Umbilical cord (tissue), 2 donors: ENCODE results near the gene NPAS1. TPM values are rescaled to one million over a fixed set of nuclear protein-coding genes. Genes with fewer than 3 reads are reported as not detected.
A peak's percentile ranks its signal among the peaks of the same experiment; 100 is the strongest.
"Not testable (repeated sequence)": the region's sequence is repeated elsewhere in the genome, so short reads cannot be mapped to it uniquely, and the experiment has no call there.

ENCODE experiments used
- DNase-seq: peaks from one replicate; pipeline ENCODE4 v3.0.0-alpha.2; 2015; ENCODE audit warnings: low spot score
- total RNA-seq: library from RNA; depleted of rRNA; stranded (reverse); fragments of >200 nt; gene quantifications from one replicate; pipeline ENCODE4 v1.2.3, GENCODE V29; 2014; ENCODE audit warnings: low replicate concordance; ENCODE audit not compliant: insufficient read depth

The NPAS1 gene
- total RNA-seq, 1 donor from 2014 or later = not detected

DNA sequence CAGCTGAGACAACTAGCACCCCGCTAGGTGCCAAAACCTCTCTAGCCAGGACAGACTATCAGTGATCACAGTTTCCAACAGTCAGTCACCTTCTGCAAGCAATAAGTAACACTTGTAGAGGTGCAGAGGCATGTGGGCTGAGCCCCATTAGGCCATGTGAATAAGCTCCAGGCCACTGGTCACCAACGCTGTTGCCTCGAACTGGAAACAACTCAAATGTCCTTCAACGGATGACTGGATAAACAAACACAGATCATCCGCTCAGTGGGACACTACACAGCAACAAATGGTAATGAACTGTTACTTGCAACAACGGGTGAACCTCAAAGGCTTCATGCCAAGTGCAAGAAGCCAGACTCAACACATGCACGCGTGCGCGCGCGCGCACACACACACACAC lies 56.3 kb downstream of the NPAS1 start:
- no peak for DNase-seq

DNA sequence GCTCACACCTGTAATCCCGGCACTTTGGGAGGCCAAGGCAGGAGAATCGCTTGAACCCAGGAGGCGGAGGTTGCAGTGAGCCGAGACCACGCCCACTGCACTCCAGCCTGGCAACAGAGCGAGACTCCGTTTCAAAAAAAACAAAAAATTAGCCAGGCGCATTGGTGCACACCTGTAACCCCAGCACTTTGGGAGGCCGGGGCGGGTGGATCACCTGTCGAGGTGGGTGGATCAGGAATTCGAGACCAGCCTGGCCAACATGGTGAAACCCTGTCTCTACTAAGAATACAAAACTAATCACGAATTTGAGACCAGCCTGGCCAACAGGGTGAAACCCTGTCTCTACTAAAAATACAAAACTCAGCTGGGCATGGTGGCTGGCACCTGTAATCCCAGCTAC lies 58.7 kb downstream of the NPAS1 start:
- DNase-seq = not testable (repeated sequence)

DNA sequence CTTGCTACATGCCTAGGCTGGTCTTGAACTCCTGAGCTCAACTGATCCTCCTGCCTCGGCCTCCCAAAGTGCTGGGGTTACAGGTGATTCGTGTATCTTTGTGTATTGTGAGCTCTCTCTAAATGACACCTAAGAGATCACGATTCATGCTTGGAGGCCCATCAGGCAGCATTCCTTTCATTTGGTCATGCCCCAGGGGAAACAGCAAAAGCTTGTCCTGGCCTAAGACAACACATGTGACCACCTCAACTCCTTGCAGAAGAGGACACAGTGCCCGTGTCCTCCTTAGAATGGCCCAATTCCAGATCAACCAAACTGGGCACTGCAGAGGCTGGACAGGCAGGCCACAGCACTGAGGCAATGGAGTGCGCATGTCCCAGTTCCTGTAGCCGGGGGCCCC lies 61.5 kb downstream of the NPAS1 start:
- DNase-seq = no peak

DNA sequence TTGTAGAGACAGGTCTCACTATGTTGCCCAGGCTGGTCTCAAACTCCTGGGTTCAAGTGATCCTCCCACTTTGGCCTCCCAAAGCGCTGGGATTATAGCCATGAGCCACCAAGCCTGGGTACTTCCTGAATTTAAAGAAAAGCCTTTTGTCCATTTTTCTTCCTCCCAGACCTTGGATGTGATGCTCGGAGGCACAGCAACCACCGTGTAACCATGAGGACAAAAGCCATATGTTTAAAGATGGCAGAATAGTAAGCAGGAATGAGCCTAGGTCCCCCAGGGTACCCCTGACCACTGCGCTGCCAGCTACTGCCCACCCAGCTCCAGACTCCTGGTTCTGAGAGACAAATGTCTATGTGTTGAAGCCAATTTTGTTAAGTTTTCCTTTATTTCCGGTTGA lies 62.9 kb downstream of the NPAS1 start:
- no peak for DNase-seq

DNA sequence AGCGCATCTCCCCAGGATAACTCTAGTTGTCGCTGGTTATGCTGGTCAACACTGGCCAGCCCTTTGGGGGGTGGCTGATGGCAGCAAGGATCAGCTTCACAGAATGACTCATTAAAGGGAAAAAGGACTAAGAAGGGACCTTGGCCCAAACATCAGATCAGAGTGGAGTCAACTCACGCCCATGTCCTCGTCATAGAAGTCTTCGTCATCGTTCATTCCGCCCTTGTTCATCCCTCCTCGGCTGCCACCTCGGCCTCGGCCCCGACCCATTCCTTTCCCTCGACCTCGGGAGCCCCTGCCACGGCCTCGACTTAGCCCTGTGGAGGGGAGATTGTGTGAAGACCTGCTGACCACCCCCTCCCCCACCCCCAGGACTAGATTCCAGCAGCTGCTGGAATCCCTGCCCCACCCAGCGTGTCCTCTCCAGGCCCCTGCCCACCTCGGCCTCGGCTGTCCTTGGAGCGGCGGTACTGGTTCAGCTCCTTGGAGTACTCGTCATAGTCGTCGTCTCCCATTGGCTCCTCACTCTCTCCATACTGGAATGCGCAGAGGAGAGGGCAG lies 65.3 kb downstream of the NPAS1 start:
- DNase-seq = no peak

GRCh38 chr19:47086280-47086679 lies 66.6 kb downstream of the NPAS1 start:
- DNase-seq = no peak

- DNase-seq = no peak
Observed at GRCh38 chr19:47089767-47090350, 70.2 kb downstream of the NPAS1 start.

GRCh38 chr19:47093254-47093653 lies 73.6 kb downstream of the NPAS1 start:
- no peak for DNase-seq

DNA sequence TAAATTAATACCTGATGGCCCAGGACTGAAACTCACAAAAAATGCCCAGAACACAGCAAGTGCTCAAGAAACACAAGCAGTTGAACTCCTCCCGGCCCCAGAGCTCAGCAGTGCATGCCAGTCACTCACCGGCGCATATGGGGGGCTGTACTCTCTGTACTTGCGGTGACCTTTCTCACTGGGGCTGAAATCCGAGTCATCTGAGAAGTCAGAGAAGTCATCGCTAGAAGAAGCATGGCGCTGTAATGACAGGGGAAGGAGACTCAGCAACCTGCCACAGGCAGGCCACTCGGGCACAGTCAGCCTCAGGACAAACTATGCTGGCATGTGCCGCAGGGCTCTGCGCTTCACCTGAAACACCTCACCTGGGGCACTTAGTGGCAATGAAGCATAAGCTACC lies 74.2 kb downstream of the NPAS1 start:
- DNase-seq = no peak

DNA sequence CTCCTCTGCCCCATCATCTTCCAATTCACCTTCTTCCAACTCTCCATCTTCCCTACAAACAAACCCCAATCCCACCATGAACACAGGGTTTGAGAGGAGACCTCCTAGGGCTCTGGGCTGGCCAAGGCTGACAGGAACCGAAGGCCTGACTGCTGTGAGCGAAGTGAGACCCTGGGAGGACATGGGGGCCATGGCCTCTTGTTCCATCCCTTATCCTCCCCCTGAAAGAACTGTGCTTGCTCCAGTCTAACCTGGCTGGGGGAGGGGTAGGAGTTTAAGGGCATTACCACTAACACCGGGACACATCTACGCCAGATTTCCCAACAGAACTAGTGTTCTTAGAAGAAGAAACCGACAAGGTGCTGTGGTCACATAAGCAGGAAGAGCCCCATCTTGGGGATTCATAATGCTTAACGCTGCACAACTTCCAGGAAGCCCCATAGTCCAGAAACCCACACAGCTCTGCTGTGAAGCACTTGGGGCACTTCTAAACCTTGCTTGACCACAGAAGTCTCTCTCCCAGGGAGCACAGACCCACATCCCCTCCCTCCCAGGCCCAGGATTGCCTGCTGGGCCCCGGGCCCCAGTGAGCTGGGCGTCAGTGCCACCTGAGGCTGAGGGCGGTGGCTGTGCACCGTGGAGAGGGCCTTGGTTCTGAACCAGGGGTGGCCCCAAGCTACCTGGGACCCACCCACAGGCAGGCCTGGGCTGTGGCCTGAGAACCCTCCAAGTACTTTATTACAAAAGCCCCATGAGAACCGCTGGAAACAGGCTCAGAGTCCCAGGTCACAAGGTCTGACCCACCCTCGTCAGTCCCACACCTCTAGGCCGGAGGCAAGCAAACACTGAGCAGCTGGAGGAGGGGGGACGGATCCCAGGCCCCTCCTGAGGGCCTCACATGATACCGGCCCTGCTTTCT lies 75.2 kb downstream of the NPAS1 start:
- DNase-seq = peak; percentile 23

Other genes starting within 250 kb of the NPAS1 start
- 76.6 TPM for gene SLC1A5, start 231.2 kb upstream of the NPAS1 start, total RNA-seq
- 159 TPM for gene AP2S1, start 169.0 kb upstream of the NPAS1 start, total RNA-seq
- 26.5 TPM for gene ARHGAP35, start 158.8 kb upstream of the NPAS1 start, total RNA-seq
- gene TMEM160, start 28.8 kb downstream of the NPAS1 start, total RNA-seq = 5.3 TPM
- gene ZC3H4, start 93.9 kb downstream of the NPAS1 start, total RNA-seq = 9.4 TPM
- 52.5 TPM for gene SAE1, start 111.0 kb downstream of the NPAS1 start, total RNA-seq
- 1.2 TPM for gene BBC3, start 211.4 kb downstream of the NPAS1 start, total RNA-seq
- gene CCDC9, start 236.7 kb downstream of the NPAS1 start, total RNA-seq = 4.6 TPM